Tibial artery (tissue), 4 donors: ENCODE data around the gene IQCH.

ENCODE experiments used
- DNase-seq, 2 donors: peaks; one replicate each; pipeline ENCODE4 v3.0.0-alpha.2; 2019
- H3K27ac ChIP-seq, 2 donors: fragments of 200-600 bp; sonication (generic) in 1 of 2; 1 replicate in 1 of 2; 2 replicates in 1 of 2; pipeline ENCODE4 v1.5.1; 2018 to 2019; ENCODE audit warnings: mild to moderate bottlenecking in 1 of 2
- H3K27me3 ChIP-seq, 2 donors: fragments of 200-600 bp; sonication (generic) in 1 of 2; one replicate each; pipeline versions ENCODE4 v1.5.1 to v1.6.0; 2016 to 2019
- H3K36me3 ChIP-seq, 3 donors: fragments of 200-600 bp; sonication (generic) in 2 of 3; one replicate each; pipeline ENCODE4 v1.5.1; 2016 to 2019; ENCODE audit warnings: mild to moderate bottlenecking in 2 of 3
- H3K4me1 ChIP-seq, 4 donors: fragments of 200-600 bp; sonication (generic) in 2 of 4; 1 replicate in 3 of 4; 2 replicates in 1 of 4; pipeline ENCODE4 v1.5.1; 2016 to 2019
- H3K4me3 ChIP-seq, 2 donors: fragments of 200-600 bp; sonication (generic) in 1 of 2; 1 replicate in 1 of 2; 2 replicates in 1 of 2; pipeline ENCODE4 v1.5.1; 2018 to 2019; ENCODE audit warnings: mild to moderate bottlenecking in 2 of 2
- H3K9me3 ChIP-seq, 3 donors: fragments of 200-600 bp; sonication (generic) in 1 of 3; one replicate each; pipeline ENCODE4 v1.5.1; 2016 to 2019
- CTCF ChIP-seq, 2 experiments: fragments of 200-600 bp in 1 of 2; fragments of 450-650 bp in 1 of 2; IDR thresholded peaks; one replicate each; pipeline ENCODE4 v1.5.1; 2017 to 2019; ENCODE audit warnings: antibody characterized with exemption in 2 of 2, mild to moderate bottlenecking in 1 of 2, moderate library complexity in 1 of 2
- intact Hi-C: fragments of 100-400 bp; cut with DNase I; formaldehyde crosslinking; loops from one replicate; pipeline ENCODE4 v1.15.0; 2023; ENCODE audit warnings: low total_unique reads

The IQCH gene

GRCh38 chr15:67341539-67341938 lies 87.0 kb downstream of the IQCH start:
- TF ChIP-seq CTCF (IDR thresholded peaks at IDR 0.05), result no peak
- no peaks in the 10 kb centered on the region for H3K36me3 ChIP-seq
- H3K9me3 ChIP-seq, result peaks cover 0 to 7% (median 3%) of the 10 kb centered on the region in 3 donors
- H3K27ac ChIP-seq, result no peak overlapping the region
- H3K27me3 ChIP-seq, result peaks cover 0 to 4% of the 10 kb centered on the region in 2 donors
- DNase-seq, result no peak
- no peaks in the 10 kb centered on the region for H3K4me1 ChIP-seq
- intact Hi-C loops, result no loop called here
- H3K4me3 ChIP-seq, result no peak overlapping the region

- DNase-seq, result no peak
- Histone ChIP-seq H3K4me3 (no peak overlapping the region), H3K27me3 (peaks cover 0 to 4% of the 10 kb centered on the region in 2 donors), H3K36me3 (no peaks in the 10 kb centered on the region), H3K27ac (no peak overlapping the region), H3K4me1 (no peaks in the 10 kb centered on the region), H3K9me3 (peaks cover 0 to 7% (median 7%) of the 10 kb centered on the region in 3 donors)
- intact Hi-C loops, result no loop called here
- TF ChIP-seq CTCF (IDR thresholded peaks at IDR 0.05), result no peak
Measured at GRCh38 chr15:67343206-67343605, 88.6 kb downstream of the IQCH start.

- H3K4me3 ChIP-seq, result no peak overlapping the region
- no peak overlapping the region for H3K27ac ChIP-seq
- H3K27me3 ChIP-seq, result no peaks in the 10 kb centered on the region
- no peaks in the 10 kb centered on the region for H3K36me3 ChIP-seq
- DNase-seq, result no peak
- intact Hi-C loops, result no loop called here
- no peaks in the 10 kb centered on the region for H3K4me1 ChIP-seq
- TF ChIP-seq CTCF (IDR thresholded peaks at IDR 0.05), result no peak
- peaks cover 0 to 14% (median 14%) of the 10 kb centered on the region in 3 donors for H3K9me3 ChIP-seq
Measured at GRCh38 chr15:67349634-67350033, 95.0 kb downstream of the IQCH start.

GRCh38 chr15:67350042-67350441 lies 95.5 kb downstream of the IQCH start:
- Histone ChIP-seq H3K36me3 (no peaks in the 10 kb centered on the region), H3K4me3 (no peak overlapping the region), H3K27me3 (no peaks in the 10 kb centered on the region), H3K27ac (no peak overlapping the region), H3K4me1 (no peaks in the 10 kb centered on the region), H3K9me3 (peaks cover 0 to 14% (median 10%) of the 10 kb centered on the region in 3 donors)
- TF ChIP-seq CTCF (IDR thresholded peaks at IDR 0.05), result no peak
- DNase-seq, result no peak
- intact Hi-C loops, result no loop called here

GRCh38 chr15:67358391-67358790 lies 103.8 kb downstream of the IQCH start:
- Histone ChIP-seq H3K27ac (no peak overlapping the region), H3K9me3 (no peaks in the 10 kb centered on the region), H3K4me1 (no peaks in the 10 kb centered on the region), H3K36me3 (no peaks in the 10 kb centered on the region), H3K27me3 (no peaks in the 10 kb centered on the region), H3K4me3 (no peak overlapping the region)
- intact Hi-C loops, result no loop called here
- TF ChIP-seq CTCF (IDR thresholded peaks at IDR 0.05), result no peak
- no peak for DNase-seq

- H3K4me3 ChIP-seq, result no peak overlapping the region
- no peaks in the 10 kb centered on the region for H3K36me3 ChIP-seq
- intact Hi-C loops, result no loop called here
- no peak for DNase-seq
- H3K9me3 ChIP-seq, result no peaks in the 10 kb centered on the region
- no peaks in the 10 kb centered on the region for H3K4me1 ChIP-seq
- H3K27me3 ChIP-seq, result no peaks in the 10 kb centered on the region
- no peak for TF ChIP-seq CTCF (IDR thresholded peaks at IDR 0.05)
- H3K27ac ChIP-seq, result no peak overlapping the region
Measured at GRCh38 chr15:67358812-67359211, 104.2 kb downstream of the IQCH start.
